Measurements from ENCODE around the gene HTR2B.

- no peak for TF ChIP-seq CTCF (IDR thresholded peaks at IDR 0.05)
- no peak for TF ChIP-seq POLR2AphosphoS5 (IDR thresholded peaks at IDR 0.05)
These were observed 11.4 kb downstream of the HTR2B start for GRCh38 chr2:231113489-231113888.
